ENCODE results near the gene RAMP1.
"Not testable (repeated sequence)": the region's sequence is repeated elsewhere in the genome, so short reads cannot be mapped to it uniquely, and the experiment has no call there.

RAMP1 gene

GRCh38 chr2:237859533-237860272 lies at the start of gene RAMP1:
TSS of gene RAMP1 (plus strand) at chr2:237859623. CDS start at chr2:237859676, 53 bp downstream.
- H3K9me3 Mint-ChIP-seq: no peaks in the 10 kb centered on the region
- peak within 1 kb of the TSS; percentile 37 for H3K27ac Mint-ChIP-seq
- ATAC-seq (peak; percentile 51), DNase-seq (ENCODE audit: low spot score in 2 of 2) (no peak)
- H3K36me3 Mint-ChIP-seq: no peaks in the 10 kb centered on the region
- peak within 1 kb of the TSS; percentile 59 for H3K4me3 Mint-ChIP-seq
- H3K4me1 Mint-ChIP-seq: peaks cover 16% of the 10 kb centered on the region

GRCh38 chr2:237815637-237816036 lies 43.8 kb upstream of the RAMP1 start:
- H3K36me3 Mint-ChIP-seq: no peaks in the 10 kb centered on the region
- DNase-seq (ENCODE audit: low spot score in 2 of 2) (no peak), ATAC-seq (peak; percentile 92)
- H3K4me1 Mint-ChIP-seq: peaks cover 11% of the 10 kb centered on the region
- no peak overlapping the region for H3K4me3 Mint-ChIP-seq
- no peaks in the 10 kb centered on the region for H3K9me3 Mint-ChIP-seq
- no peak overlapping the region for H3K27ac Mint-ChIP-seq

- ATAC-seq: no peak
- H3K9me3 Mint-ChIP-seq: no peaks in the 10 kb centered on the region
- peaks cover 11% of the 10 kb centered on the region for H3K4me1 Mint-ChIP-seq
- H3K27ac Mint-ChIP-seq: no peak overlapping the region
- no peaks in the 10 kb centered on the region for H3K36me3 Mint-ChIP-seq
- no peak for DNase-seq (ENCODE audit: low spot score in 2 of 2)
- no peak overlapping the region for H3K4me3 Mint-ChIP-seq
Observed at GRCh38 chr2:237816531-237816930, 42.9 kb upstream of the RAMP1 start.

- Mint-ChIP-seq H3K4me1 (peaks cover 11% of the 10 kb centered on the region), H3K36me3 (no peaks in the 10 kb centered on the region), H3K4me3 (no peak overlapping the region), H3K9me3 (no peaks in the 10 kb centered on the region), H3K27ac (no peak overlapping the region)
- ATAC-seq (peak; percentile 54), DNase-seq (ENCODE audit: low spot score in 2 of 2) (no peak)
Observed at GRCh38 chr2:237818066-237818473, 41.4 kb upstream of the RAMP1 start.

GRCh38 chr2:237819231-237819630 lies 40.2 kb upstream of the RAMP1 start:
- Mint-ChIP-seq H3K36me3 (no peaks in the 10 kb centered on the region), H3K9me3 (no peaks in the 10 kb centered on the region), H3K4me3 (no peak overlapping the region), H3K4me1 (peaks cover 11% of the 10 kb centered on the region), H3K27ac (no peak overlapping the region)
- DNase-seq (ENCODE audit: low spot score in 2 of 2) (no peak), ATAC-seq (no peak)

- no peaks in the 10 kb centered on the region for H3K36me3 Mint-ChIP-seq
- no peak for DNase-seq (ENCODE audit: low spot score in 2 of 2)
Observed at GRCh38 chr2:237820421-237820820, 39.0 kb upstream of the RAMP1 start.

GRCh38 chr2:237823544-237823943 lies 35.9 kb upstream of the RAMP1 start:
- no peak overlapping the region for H3K27ac Mint-ChIP-seq
- DNase-seq (ENCODE audit: low spot score in 2 of 2) (no peak), ATAC-seq (no peak)
- no peak overlapping the region for H3K4me3 Mint-ChIP-seq
- H3K4me1 Mint-ChIP-seq: no peaks in the 10 kb centered on the region
- H3K36me3 Mint-ChIP-seq: no peaks in the 10 kb centered on the region
- H3K9me3 Mint-ChIP-seq: no peaks in the 10 kb centered on the region

More at GRCh38 chr2:237820421-237820820, 39.0 kb upstream of the RAMP1 start:
- H3K4me3 Mint-ChIP-seq: no peak overlapping the region
- H3K27ac Mint-ChIP-seq: no peak overlapping the region
- no peaks in the 10 kb centered on the region for H3K9me3 Mint-ChIP-seq
- H3K4me1 Mint-ChIP-seq: peaks cover 10% of the 10 kb centered on the region
- no peak for ATAC-seq

- ATAC-seq: no peak
- Mint-ChIP-seq H3K36me3 (no peaks in the 10 kb centered on the region), H3K4me3 (no peak overlapping the region), H3K4me1 (no peaks in the 10 kb centered on the region), H3K27ac (no peak overlapping the region), H3K9me3 (no peaks in the 10 kb centered on the region)
- DNase-seq (ENCODE audit: low spot score in 2 of 2): no peak
Observed at GRCh38 chr2:237824085-237824484, 35.3 kb upstream of the RAMP1 start.

- DNase-seq (ENCODE audit: low spot score in 2 of 2) (no peak), ATAC-seq (no peak)
- Mint-ChIP-seq H3K27ac (no peak overlapping the region), H3K4me3 (no peak overlapping the region), H3K4me1 (no peaks in the 10 kb centered on the region), H3K9me3 (no peaks in the 10 kb centered on the region), H3K36me3 (no peaks in the 10 kb centered on the region)
Observed at GRCh38 chr2:237827421-237827987, 31.9 kb upstream of the RAMP1 start.

GRCh38 chr2:237830522-237830921 lies 28.9 kb upstream of the RAMP1 start:
- no peaks in the 10 kb centered on the region for H3K36me3 Mint-ChIP-seq
- no peak overlapping the region for H3K4me3 Mint-ChIP-seq
- H3K27ac Mint-ChIP-seq: no peak overlapping the region
- no peak for ATAC-seq
- no peaks in the 10 kb centered on the region for H3K4me1 Mint-ChIP-seq
- no peaks in the 10 kb centered on the region for H3K9me3 Mint-ChIP-seq
- no peak for DNase-seq (ENCODE audit: low spot score in 2 of 2)

- DNase-seq (ENCODE audit: low spot score in 2 of 2) (no peak), ATAC-seq (no peak)
- Mint-ChIP-seq H3K4me3 (no peak overlapping the region), H3K36me3 (no peaks in the 10 kb centered on the region), H3K9me3 (no peaks in the 10 kb centered on the region), H3K27ac (no peak overlapping the region), H3K4me1 (no peaks in the 10 kb centered on the region)
Observed at GRCh38 chr2:237833546-237833945, 25.9 kb upstream of the RAMP1 start.

GRCh38 chr2:237835372-237835771 lies 24.1 kb upstream of the RAMP1 start:
- DNase-seq (ENCODE audit: low spot score in 2 of 2) (no peak), ATAC-seq (no peak)
- no peak overlapping the region for H3K4me3 Mint-ChIP-seq
- H3K4me1 Mint-ChIP-seq: no peaks in the 10 kb centered on the region
- H3K36me3 Mint-ChIP-seq: no peaks in the 10 kb centered on the region
- no peaks in the 10 kb centered on the region for H3K9me3 Mint-ChIP-seq
- no peak overlapping the region for H3K27ac Mint-ChIP-seq

GRCh38 chr2:237841051-237841450 lies 18.4 kb upstream of the RAMP1 start:
- H3K36me3 Mint-ChIP-seq: no peaks in the 10 kb centered on the region
- DNase-seq (ENCODE audit: low spot score in 2 of 2): no peak
- no peaks in the 10 kb centered on the region for H3K9me3 Mint-ChIP-seq
- no peaks in the 10 kb centered on the region for H3K4me1 Mint-ChIP-seq
- ATAC-seq: no peak
- no peak overlapping the region for H3K4me3 Mint-ChIP-seq
- no peak overlapping the region for H3K27ac Mint-ChIP-seq

GRCh38 chr2:237848940-237849339 lies 10.5 kb upstream of the RAMP1 start:
- ATAC-seq; H3K4me1 Mint-ChIP-seq; H3K9me3 Mint-ChIP-seq; H3K36me3 Mint-ChIP-seq; DNase-seq (ENCODE audit: low spot score in 2 of 2); H3K27ac Mint-ChIP-seq; H3K4me3 Mint-ChIP-seq: not testable (repeated sequence)

- H3K36me3 Mint-ChIP-seq: no peaks in the 10 kb centered on the region
- no peak overlapping the region for H3K27ac Mint-ChIP-seq
- no peak for DNase-seq (ENCODE audit: low spot score in 2 of 2)
- no peak overlapping the region for H3K4me3 Mint-ChIP-seq
- ATAC-seq: no peak
- H3K4me1 Mint-ChIP-seq: peaks cover 8% of the 10 kb centered on the region
- H3K9me3 Mint-ChIP-seq: no peaks in the 10 kb centered on the region
Observed at GRCh38 chr2:237854295-237854694, 5.1 kb upstream of the RAMP1 start.

GRCh38 chr2:237857791-237858190 lies 1.6 kb upstream of the RAMP1 start:
- H3K36me3 Mint-ChIP-seq: no peaks in the 10 kb centered on the region
- H3K9me3 Mint-ChIP-seq: no peaks in the 10 kb centered on the region
- no peak overlapping the region for H3K27ac Mint-ChIP-seq
- no peak for DNase-seq (ENCODE audit: low spot score in 2 of 2)
- H3K4me3 Mint-ChIP-seq: no peak overlapping the region
- H3K4me1 Mint-ChIP-seq: peaks cover 16% of the 10 kb centered on the region
- no peak for ATAC-seq

All from stimulated activated effector memory CD8-positive, alpha-beta T cell treated with anti-CD3 and anti-CD28 coated beads, Interleukin-12 subunit alpha, Interleukin-12 subunit beta, amount 100 ng/mL, for 72 hours (primary cell).